NOMO-1 treated with DMSO at 0.1 percent for 48 hours (cell line): Measurements from ENCODE around the gene EEF1E1.
A peak's percentile ranks its signal among the peaks of the same experiment; 100 is the strongest.

Source experiments
- DNase-seq: peaks from one replicate; lab custom pipeline; 2025; ENCODE audit not compliant: unreplicated experiment; lab: John Stamatoyannopoulos, UW

The EEF1E1 gene

DNA sequence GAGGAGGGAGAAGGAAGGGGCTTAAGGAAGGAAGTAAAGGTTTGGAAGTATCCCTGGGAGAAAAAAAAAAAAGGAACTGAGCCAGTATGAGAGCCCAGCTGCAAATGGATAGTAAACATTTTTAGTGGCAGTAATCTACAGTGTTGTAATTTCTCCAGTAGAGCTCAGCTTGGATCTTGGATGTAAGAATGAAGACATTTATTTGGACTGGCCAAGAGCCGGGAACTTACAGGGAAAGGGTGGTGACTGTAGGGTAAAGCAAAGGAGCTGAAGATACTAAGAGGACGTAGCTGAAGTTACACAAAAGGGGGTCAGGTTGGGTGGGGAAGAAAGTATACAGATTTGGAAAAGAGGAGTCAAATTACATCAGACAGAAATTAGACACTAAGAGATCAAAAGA lies 13.5 kb downstream of the EEF1E1 start:
- no peak for DNase-seq

DNA sequence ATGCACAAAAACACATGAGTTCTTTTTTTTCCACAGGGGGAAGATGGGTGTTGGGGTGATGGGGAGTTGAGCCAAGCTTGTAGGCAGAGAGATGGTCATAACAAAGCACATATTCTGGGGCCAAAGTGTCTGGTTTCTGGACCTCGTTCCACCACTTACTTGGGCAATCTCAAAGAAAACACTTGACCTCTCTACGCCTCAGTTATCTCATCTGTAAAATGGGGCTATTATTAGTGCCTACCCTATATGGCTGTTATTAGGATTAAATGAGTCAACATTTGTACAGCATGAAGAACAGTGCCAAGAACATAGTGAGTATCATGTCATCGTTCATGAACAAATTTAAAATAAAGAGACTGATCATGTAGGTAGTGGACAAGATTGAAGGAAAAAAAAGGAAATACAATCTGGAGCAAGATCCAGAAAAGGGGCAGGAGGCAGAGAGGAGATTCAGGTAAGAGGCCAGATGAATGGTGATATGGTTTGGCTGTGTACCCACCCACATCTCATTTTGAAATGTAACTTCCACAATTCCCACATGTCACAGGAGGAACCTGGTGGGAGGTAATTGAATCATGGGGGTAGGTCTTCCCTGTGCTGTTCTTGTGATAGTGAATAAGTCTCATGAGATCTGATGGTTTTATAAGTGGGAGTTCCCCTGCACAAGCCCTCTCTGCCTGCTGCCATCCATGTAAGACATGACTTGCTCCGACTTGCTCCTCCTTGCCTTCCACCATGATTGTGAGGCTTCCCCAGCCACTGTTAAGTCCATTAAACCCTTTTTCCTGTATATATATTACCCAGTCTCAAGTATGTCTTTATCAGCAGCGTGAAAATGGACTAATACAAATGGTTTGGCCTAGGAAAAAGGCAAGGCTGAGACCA lies 14.2 kb downstream of the EEF1E1 start:
- DNase-seq, result no peak

DNA sequence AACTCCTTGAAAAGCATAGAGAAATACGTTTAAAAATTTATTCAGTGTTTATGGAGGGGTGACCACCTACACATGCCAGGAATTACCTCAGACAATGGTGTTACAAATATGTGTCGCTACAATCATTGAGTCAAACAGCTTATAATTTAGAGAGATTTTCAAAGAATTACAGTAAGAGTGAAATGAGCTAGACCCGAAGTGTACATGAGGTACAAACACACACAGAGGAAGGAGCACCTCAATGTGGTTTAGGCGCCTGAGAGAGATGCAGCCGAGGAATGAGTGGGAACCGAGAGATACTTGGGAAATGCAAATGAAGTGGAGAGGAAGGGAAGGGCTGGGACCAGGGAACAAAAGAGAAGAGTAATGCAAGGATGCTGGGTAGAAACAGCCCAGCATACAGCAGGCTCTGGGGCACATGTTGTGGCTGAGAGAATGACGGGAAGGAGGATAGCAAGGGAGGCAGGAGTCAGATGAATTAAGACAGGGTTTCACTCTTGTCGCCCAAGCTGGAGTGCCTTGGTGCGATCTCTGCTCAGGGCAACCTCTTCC lies 15.5 kb downstream of the EEF1E1 start:
- DNase-seq, result no peak

GRCh38 chr6:8085053-8085511 lies 17.3 kb downstream of the EEF1E1 start:
- peak; percentile 81 for DNase-seq

- no peak for DNase-seq
These were observed 17.8 kb downstream of the EEF1E1 start for GRCh38 chr6:8084586-8084985.

DNA sequence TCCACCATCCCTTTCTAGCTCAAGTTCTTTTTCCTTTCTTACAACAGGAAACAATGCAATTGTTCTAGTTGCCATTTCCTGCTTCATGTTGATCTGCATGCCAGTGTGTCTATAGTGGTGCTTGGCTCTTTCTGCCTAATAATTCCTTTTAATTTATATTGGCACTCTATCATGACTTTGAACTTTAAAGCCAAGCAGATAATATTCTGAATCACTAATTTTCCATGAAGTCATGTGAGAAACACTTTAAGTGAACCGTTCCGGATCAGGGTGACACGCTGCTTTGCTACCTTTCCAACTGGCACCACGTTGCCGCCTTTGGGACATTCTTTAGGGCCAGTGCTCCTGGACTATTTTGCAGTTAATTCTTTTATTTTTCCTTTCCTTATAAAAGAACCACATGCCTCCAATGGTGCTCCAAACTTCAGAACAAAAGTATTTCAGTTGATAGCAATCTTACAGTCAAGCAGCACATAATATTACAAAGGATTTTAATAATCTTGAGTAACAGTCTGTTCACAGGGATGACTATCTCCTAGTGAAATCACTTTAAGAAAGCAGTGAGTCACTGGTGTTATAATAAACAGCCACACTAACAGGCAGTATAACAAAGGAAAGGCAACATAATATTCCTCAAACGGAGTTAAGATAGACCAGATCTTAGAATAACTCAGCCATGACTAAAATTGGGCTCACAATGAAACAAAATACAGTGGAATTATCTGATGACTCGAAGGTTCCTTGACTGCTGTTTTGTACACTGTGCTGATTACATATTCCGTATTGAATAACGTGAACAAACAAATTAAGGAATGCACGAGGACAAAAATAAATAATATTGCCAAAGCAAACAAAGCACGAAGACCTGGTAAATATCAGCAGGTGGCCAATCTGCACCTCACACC lies 19.1 kb downstream of the EEF1E1 start:
- DNase-seq, result no peak

DNA sequence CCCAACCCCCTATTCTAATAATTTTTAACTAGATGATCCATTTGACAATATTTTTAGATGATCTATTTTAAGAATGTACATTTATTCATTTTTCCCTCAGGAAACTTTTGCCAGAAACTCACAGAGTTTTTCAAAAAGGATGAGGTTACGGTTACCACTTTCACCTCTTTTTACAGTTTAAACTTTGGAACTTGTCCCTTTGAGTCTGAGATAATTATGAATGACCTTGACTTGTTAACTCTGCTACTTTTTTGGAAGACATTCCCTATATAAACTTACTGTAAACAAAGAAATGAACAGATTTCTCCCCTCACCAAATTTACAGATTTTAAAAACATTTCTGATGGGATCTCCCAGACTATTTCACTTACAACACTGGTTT lies 19.8 kb downstream of the EEF1E1 start:
- no peak for DNase-seq

DNA sequence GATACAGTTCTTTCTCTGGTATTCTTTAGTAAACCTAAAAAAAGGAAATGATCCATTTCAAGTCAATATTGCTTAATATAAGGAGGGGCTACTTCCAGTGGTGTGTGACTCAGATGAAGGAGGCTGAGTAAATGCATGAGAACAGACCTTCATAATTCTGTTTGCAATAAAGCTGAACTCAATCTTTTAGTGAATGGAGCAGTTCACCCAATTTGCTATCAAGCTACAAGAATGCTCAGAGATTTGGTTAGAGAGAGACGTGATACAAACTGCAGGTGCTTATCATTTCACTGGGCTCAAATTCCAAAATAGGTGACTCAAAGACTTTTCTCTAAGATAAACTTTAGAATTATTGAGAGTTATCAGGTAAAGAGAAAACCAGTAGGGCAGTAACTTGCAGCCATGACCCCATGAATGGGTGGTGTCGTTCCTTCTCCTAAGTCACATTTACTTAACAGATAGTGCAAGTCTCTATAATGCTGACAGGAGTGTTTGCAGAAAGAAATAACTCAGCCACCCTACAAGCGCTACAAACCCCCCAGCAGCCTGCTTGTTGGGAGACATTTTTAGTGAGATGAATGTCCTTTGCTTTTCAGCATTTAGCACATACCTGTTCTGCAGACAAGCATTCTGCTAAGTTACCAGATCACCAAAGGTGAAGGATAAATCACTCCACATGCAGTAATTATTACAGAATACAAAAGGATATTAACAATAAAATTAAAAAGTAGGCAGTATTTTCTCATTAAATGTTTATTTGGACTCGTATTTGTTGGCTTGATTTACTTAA lies 21.8 kb downstream of the EEF1E1 start:
- peak; percentile 89 for DNase-seq

- no peak for DNase-seq
These were observed 23.2 kb downstream of the EEF1E1 start for GRCh38 chr6:8079126-8079525.

DNA sequence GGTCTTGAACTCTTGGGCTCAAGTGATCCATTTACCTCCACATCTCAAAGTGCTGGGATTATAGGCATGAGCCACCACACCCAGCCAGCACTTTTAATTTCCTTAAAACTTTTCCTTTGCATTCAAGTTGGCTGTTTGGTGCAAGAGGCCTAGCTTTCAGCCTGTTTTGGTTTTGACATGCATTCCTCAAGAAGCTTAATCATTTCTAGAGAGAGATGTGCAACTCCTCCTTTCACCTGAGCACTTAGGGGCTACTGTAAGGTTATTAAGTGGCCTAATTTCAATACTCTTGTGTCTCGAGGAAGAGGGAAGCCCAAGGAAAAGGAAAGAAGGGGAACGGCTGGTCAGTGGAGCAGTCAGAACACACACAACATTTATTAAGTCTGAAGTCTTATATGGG lies 24.4 kb downstream of the EEF1E1 start:
- no peak for DNase-seq

DNA sequence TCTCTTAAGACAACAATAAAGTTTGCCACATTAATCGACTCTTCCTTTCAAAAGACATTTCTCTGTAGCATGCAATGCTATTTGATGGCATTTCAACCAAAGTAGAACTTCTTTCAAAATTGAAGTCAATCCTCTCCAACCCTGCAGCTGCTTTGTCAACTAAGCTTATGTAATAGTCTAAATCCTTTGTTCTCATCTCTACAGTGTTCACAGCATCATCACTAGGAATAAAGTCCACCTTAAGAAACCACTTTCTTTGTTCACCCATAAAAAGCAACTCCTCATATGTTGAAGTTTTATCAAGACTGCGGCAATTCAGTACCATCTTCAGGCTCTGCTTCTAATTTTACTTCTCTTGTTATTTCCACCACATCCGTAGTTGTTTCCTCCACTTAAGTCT lies 26.6 kb downstream of the EEF1E1 start:
- DNase-seq, result peak; percentile 55

- DNase-seq, result peak; percentile 80
These were observed 27.2 kb downstream of the EEF1E1 start for GRCh38 chr6:8075185-8075584.

DNA sequence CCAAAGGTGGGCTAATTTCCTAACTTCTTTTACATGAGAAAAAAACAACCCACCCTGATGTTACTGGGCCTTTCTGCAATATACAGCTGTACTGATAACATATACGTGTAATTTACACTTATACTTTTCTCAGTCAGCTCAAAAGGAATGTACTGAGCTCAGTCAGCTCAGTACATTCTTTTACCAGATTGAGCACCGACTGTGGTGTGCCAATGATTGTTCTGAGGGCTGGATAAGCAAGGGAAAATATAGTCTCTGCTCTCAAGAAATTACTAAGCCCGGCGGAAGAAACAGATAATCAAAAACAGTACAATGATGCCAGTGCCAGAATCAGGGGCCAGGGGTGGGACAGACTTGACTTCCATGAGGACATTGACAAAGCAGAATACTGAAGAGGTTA lies 28.1 kb downstream of the EEF1E1 start:
- no peak for DNase-seq

DNA sequence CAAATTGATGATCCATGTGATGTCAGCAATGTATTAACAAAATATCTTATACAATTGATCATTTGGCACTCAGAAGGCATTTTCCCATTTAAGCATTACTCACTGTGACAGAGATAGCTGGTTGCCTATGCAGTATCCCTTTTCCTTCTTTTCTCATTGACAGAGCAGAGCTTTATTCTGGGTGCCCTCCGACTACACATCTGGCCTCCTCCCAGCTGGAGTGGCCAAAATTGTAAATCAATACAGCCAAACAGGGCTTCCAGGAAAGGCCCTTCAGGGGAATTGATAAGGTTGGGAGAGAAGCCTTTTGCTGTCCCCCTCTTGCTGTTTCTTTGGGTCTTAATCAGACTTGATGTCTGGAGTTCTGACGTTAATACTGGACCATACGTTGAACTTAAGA lies 28.6 kb downstream of the EEF1E1 start:
- no peak for DNase-seq

DNA sequence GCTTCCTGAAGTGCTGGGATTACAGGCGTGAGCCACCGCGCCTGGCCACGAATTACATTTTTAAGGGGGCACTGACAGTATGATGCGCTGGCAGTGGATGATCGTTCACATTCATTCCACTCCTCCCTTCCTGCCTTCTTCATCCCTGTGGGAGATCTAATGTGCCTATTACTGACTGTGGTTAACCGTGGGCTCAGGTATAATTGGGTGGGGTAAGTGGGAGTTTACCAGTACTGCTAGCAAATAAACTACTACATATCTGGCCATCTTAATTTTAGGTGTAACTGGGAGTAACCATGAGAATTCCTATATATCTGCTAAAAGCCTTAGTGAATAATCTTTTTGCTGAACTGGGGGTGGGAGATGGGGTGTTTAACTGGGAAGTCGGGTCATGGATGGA lies 31.6 kb downstream of the EEF1E1 start:
- no peak for DNase-seq

DNA sequence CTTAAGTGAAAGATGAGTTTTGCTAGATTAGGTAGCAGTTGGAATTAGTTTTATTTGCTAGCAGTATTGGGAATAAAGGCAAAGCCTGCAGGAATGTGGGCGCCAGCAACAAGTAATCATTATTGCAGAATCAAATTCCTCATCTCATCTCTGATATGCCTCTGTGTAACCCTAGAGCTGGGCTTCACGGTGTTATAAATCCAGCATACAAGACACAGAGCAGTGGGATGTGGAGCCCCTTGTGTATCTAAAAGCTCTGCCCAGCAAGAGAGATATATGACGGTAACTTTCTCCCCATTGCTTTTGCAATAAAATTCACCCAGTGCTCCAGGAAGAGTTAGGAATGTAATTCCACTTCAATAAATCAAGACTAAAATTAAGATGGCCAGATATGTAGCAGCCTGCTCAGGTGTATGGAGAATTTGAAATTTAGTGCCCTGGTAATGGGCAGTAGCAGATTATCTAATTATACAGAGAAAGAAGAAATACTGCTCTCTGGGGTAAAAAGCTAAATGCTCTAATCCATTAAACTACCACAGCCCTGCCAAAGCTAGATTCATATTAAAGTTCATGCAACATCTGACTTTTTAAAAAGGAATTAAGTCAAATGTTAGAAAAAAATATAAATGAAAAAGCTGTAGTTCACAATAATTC lies 32.6 kb downstream of the EEF1E1 start:
- DNase-seq, result no peak

DNA sequence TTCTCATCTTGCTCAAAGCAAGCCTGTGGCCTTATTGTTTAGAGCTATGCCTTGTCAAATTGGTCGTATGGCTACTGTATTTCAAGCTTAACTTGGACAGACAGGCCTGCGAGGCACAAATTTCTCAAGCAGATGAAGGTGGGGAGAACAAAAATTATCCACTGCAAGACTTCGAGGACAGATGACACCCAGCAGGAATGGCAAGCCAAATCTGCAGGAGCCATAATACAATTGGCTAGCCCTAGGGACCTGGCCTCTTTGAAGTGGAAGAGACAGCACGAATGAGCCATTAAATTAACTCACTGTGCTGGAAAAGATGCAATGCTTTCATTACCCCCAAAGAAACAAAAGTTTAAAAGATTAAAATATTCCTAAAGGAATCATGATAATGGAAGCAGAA lies 33.2 kb downstream of the EEF1E1 start:
- DNase-seq, result no peak

DNA sequence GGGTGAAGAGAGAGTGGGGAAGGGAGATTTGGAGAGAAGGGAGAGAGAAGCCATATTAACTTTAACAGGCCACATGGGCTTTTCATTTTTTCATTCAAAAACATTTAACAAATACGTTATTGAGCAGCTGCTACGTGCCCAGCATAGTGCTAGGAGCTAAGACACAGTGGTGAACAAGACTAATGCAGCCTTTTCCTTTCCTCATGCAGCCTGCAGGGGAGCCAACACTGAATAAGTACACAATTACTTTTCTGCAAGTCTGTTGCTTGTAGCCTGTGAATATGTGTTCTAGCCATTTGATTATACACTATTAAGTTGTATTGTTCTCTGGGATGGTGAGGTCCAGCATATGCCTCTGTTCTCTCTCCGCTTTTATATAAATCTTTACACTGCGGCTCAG lies 36.2 kb downstream of the EEF1E1 start:
- no peak for DNase-seq

DNA sequence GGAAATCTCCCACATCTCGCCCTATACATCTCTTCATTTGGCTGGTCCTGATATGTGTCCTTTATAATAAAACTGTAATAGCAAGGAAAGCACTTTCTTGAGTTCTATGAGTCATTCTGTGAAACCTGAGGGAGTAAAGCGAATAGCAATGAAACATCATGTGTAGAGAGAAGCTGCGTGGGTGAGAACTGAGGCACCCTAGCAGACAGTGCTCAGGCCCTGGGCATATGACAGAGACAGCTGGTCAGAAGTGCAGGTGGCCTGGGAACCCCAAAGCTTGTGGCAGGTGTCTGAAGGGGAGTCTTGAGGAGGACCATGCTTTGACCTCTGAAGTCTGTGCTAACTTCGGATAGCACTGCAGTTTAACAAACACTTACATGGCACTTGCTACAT lies 36.8 kb downstream of the EEF1E1 start:
- DNase-seq, result no peak
